Activated CD8-positive, alpha-beta T cell treated with anti-CD3 and anti-CD28 coated beads for 36 hours (primary cell): ENCODE data around the gene TMEFF2. TPM values are rescaled to one million over a fixed set of nuclear protein-coding genes. Genes with fewer than 3 reads are reported as not detected.

Experiments used
- ATAC-seq: fragments of 200-7000 bp; cut with Tn5 transposase; one replicate; pipeline ENCODE4 v1.10.0; 2021; ENCODE audit warnings: mild to moderate bottlenecking, moderate library complexity
- CTCF ChIA-PET: fragments of 350-600 bp; sonication (Branson Sonifier 250); formaldehyde crosslinking; loops from one replicate; lab custom pipeline; 2021; ENCODE audit warnings: antibody characterized with exemption; lab: Charles Lee
- POLR2A ChIA-PET: fragments of 350-600 bp; sonication (Branson Sonifier 250); formaldehyde crosslinking; loops from one replicate; lab custom pipeline; 2021; ENCODE audit warnings: antibody characterized with exemption; lab: Charles Lee
- DNase-seq: peaks from one replicate; pipeline ENCODE4 v3.0.0-alpha.2; 2020
- H3K27ac Mint-ChIP-seq: one replicate; pipeline ENCODE4 v1.8.0; 2021; ENCODE audit warnings: mild to moderate bottlenecking, mixed read lengths
- H3K27me3 Mint-ChIP-seq: one replicate; pipeline ENCODE4 v1.8.0; 2021; ENCODE audit warnings: mixed read lengths
- H3K36me3 Mint-ChIP-seq: one replicate; pipeline ENCODE4 v1.8.0; 2021; ENCODE audit warnings: low read depth, mixed read lengths
- H3K4me1 Mint-ChIP-seq: one replicate; pipeline ENCODE4 v1.8.0; 2021; ENCODE audit warnings: low read depth, mixed read lengths
- H3K4me3 Mint-ChIP-seq: one replicate; pipeline ENCODE4 v1.8.0; 2021; ENCODE audit warnings: mild to moderate bottlenecking, moderate library complexity, mixed read lengths
- H3K9me3 Mint-ChIP-seq: one replicate; pipeline ENCODE4 v1.8.0; 2021; ENCODE audit warnings: mixed read lengths
- intact Hi-C: fragments of 100-400 bp; cut with micrococcal nuclease; formaldehyde crosslinking; loops from one replicate; pipeline ENCODE4 v1.10.0; 2022
- total RNA-seq, 2 experiments: library from RNA; stranded (reverse); gene quantifications; one replicate each; pipeline ENCODE4 v1.2.3, GENCODE V29; 2021
- TF ChIP-seq, protein P1 (sequence below): fragments of 200-600 bp; IDR thresholded peaks from one replicate; pipeline ENCODE4 v1.8.0; 2022; ENCODE audit warnings: antibody characterized with exemption, mild to moderate bottlenecking

TMEFF2 gene
- total RNA-seq, 2 experiments from 2014 or later = not detected

DNA sequence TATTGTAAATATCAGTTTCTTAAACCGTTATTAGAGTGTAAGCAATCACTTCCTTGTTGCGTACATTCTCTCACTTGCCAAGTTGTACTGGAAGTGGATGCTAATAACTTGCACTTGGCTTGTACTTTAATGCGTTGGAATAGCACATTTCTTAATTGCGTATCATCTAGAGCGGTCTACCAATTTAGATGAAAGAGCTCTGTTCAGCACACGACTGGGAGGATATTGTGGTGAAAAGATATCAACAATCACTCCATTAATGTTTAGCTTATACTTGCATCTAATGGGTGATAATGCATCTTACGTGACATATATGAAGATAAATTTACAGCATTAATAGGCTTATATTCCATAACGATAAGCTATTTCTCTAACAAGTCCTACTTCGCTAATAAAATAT, 11.7 kb upstream of the TMEFF2 start:
- H3K9me3 Mint-ChIP-seq = no peaks in the 10 kb centered on the region
- peaks cover 18% of the 10 kb centered on the region for H3K27me3 Mint-ChIP-seq
- H3K4me1 Mint-ChIP-seq = no peaks in the 10 kb centered on the region
- no peak for ATAC-seq
- TF ChIP-seq, protein P1, sequence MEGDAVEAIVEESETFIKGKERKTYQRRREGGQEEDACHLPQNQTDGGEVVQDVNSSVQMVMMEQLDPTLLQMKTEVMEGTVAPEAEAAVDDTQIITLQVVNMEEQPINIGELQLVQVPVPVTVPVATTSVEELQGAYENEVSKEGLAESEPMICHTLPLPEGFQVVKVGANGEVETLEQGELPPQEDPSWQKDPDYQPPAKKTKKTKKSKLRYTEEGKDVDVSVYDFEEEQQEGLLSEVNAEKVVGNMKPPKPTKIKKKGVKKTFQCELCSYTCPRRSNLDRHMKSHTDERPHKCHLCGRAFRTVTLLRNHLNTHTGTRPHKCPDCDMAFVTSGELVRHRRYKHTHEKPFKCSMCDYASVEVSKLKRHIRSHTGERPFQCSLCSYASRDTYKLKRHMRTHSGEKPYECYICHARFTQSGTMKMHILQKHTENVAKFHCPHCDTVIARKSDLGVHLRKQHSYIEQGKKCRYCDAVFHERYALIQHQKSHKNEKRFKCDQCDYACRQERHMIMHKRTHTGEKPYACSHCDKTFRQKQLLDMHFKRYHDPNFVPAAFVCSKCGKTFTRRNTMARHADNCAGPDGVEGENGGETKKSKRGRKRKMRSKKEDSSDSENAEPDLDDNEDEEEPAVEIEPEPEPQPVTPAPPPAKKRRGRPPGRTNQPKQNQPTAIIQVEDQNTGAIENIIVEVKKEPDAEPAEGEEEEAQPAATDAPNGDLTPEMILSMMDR = no peak
- H3K36me3 Mint-ChIP-seq = no peaks in the 10 kb centered on the region
- no peak overlapping the region for H3K27ac Mint-ChIP-seq
- intact Hi-C loops = no loop called here
- no peak overlapping the region for H3K4me3 Mint-ChIP-seq
- ChIA-PET CTCF (no interaction called here), POLR2A (no interaction called here)
- no peak for DNase-seq

DNA sequence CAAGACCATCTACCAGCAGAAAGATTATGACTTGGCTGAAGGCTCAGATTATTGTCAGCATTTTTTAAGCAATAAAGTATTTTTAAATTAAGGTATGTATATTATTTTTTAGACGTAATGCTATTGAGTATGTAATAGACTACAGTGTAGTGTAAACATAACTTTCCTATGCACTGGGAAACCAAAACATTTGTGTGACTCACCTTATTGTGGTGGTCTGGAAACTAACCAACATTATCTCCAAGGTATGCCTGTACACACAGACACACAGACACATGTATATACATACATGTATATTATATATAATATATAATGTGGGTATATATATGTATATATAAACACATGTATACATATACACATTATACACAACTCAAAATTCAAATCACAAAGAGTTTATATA, 9.1 kb upstream of the TMEFF2 start:
- Mint-ChIP-seq H3K9me3 (no peaks in the 10 kb centered on the region), H3K27ac (no peak overlapping the region), H3K4me3 (no peak overlapping the region), H3K36me3 (no peaks in the 10 kb centered on the region), H3K27me3 (peaks cover 20% of the 10 kb centered on the region), H3K4me1 (no peaks in the 10 kb centered on the region)
- intact Hi-C loops = no loop called here
- CTCF ChIA-PET = no interaction called here
- no peak for DNase-seq
- TF ChIP-seq, protein P1 = no peak
- POLR2A ChIA-PET = no interaction called here
- ATAC-seq = no peak

DNA sequence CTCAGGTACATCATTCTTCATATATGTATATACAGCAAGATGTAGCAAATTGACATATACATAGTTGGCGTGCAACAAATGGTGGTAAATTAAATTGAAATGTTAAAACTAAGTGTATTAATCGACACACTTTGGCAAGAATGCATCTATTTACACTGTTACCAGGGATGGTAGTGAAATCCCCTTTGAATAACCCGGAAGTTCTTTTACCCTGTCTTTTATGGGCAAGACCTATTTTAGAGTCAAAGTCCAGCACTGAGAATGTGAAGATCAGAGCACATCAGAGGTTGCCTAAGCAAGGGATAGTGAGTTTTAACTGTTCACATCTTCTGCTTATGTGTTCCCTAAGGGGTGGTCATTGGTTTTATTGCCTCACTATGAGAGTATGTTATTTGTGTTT, 7.6 kb upstream of the TMEFF2 start:
- Mint-ChIP-seq H3K27me3 (peaks cover 22% of the 10 kb centered on the region), H3K4me3 (no peak overlapping the region), H3K4me1 (no peaks in the 10 kb centered on the region), H3K27ac (no peak overlapping the region), H3K36me3 (no peaks in the 10 kb centered on the region), H3K9me3 (no peaks in the 10 kb centered on the region)
- DNase-seq (no peak), ATAC-seq (no peak)
- intact Hi-C loops = no loop called here
- TF ChIP-seq, protein P1 = no peak
- CTCF ChIA-PET = interaction anchor here (1.1 kb wide), 1 partner anchor 40 kb away, joined by 3 read pairs; no protein-coding TSS in a partner anchor
- POLR2A ChIA-PET = no interaction called here

DNA sequence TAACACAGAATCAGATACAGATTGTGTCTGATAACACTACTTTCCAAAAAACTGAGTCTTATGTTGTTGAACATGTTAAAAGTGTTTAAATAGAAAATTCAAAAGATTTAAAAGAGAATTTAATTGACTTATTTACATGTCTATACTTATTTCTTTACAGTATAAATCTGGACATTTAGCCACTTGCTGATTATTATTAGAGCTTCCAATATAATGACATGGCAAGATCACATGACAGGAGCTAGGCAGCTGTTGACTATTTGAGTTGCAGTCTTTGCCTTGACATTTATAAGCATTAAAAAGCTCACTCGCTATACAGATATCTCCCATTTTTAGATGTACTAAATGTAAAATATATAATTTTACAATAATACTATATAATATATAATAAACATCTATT, 6.4 kb upstream of the TMEFF2 start:
- H3K4me3 Mint-ChIP-seq = no peak overlapping the region
- peaks cover 31% of the 10 kb centered on the region for H3K27me3 Mint-ChIP-seq
- no peak overlapping the region for H3K27ac Mint-ChIP-seq
- ChIA-PET CTCF (interaction anchor here (1.1 kb wide), 1 partner anchor 39 kb away, joined by 3 read pairs; no protein-coding TSS in a partner anchor), POLR2A (no interaction called here)
- intact Hi-C loops = no loop called here
- peaks cover 6% of the 10 kb centered on the region for H3K4me1 Mint-ChIP-seq
- no peaks in the 10 kb centered on the region for H3K36me3 Mint-ChIP-seq
- TF ChIP-seq, protein P1 = no peak
- DNase-seq = no peak
- no peaks in the 10 kb centered on the region for H3K9me3 Mint-ChIP-seq
- no peak for ATAC-seq

DNA sequence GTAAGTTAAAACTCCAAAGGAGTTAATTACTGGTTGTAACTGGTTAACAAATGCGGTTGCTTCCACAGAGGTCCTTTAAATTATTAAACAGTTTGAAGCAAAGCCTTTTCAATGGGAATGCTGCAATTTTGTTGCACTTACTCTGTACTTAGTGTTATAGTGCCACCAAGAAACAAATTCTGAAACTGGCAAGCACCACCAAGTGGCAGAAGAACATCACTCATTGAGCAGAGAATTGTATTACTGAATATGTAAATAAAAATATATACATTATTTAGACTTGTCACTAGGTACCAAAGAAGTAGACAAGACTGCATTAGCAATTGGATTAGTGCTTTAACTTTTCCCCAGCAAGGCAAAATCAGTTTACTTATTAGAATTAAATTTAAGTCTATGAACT, 2.6 kb upstream of the TMEFF2 start:
- Mint-ChIP-seq H3K27me3 (peaks cover 57% of the 10 kb centered on the region), H3K4me1 (peaks cover 18% of the 10 kb centered on the region), H3K27ac (no peak overlapping the region), H3K4me3 (no peak overlapping the region), H3K9me3 (no peaks in the 10 kb centered on the region), H3K36me3 (no peaks in the 10 kb centered on the region)
- intact Hi-C loops = no loop called here
- CTCF ChIA-PET = no interaction called here
- POLR2A ChIA-PET = interaction anchor here (1.2 kb wide), 1 partner anchor 11 kb away, joined by 3 read pairs; no protein-coding TSS in a partner anchor
- TF ChIP-seq, protein P1 = no peak
- no peak for DNase-seq
- ATAC-seq = no peak
